Spinal cord (tissue), 10 donors: ENCODE measurements around the gene TMEM247. TPM values are rescaled to one million over a fixed set of nuclear protein-coding genes. Genes with fewer than 3 reads are reported as not detected.

Experiments
- DNase-seq, 6 donors: peaks; one replicate each; pipeline versions ENCODE4 v3.0.0 to v3.0.0-alpha.2; 2013 to 2015; ENCODE audit warnings: low spot score in 6 of 6, low read depth in 4 of 6
- H3K27ac ChIP-seq: one replicate; pipeline ENCODE4 v1.5.1; 2013; ENCODE audit warnings: low read depth, low read length, control low read depth
- H3K27me3 ChIP-seq: one replicate; pipeline ENCODE4 v1.6.1; 2013; ENCODE audit warnings: low read length; ENCODE audit not compliant: control insufficient read depth, insufficient read depth
- H3K36me3 ChIP-seq: one replicate; pipeline ENCODE4 v1.6.1; 2013; ENCODE audit warnings: low read length; ENCODE audit not compliant: control insufficient read depth, insufficient read depth
- H3K4me1 ChIP-seq: one replicate; pipeline ENCODE4 v1.6.1; 2013; ENCODE audit warnings: low read length; ENCODE audit not compliant: control insufficient read depth, insufficient read depth
- H3K4me3 ChIP-seq: one replicate; pipeline ENCODE4 v1.5.1; 2013; ENCODE audit warnings: low read depth, low read length, control low read depth
- H3K9me3 ChIP-seq: one replicate; pipeline ENCODE4 v1.6.1; 2013; ENCODE audit warnings: low read length; ENCODE audit not compliant: control insufficient read depth, insufficient read depth
- WGBS: methylation state at CpG from one replicate; pipeline ENCODE4 v1.1.5; 2013; ENCODE audit warnings: missing lambda C conversion rate; ENCODE audit not compliant: insufficient coverage; 5-methylcytosine and 5-hydroxymethylcytosine counted together
- polyA plus RNA-seq, 2 donors: library from polyadenylated mRNA; unstranded; fragments of 120-200 nt; gene quantifications; one replicate each; pipeline ENCODE4 v1.2.1, GENCODE V29; 2013; ENCODE audit not compliant: insufficient read length in 2 of 2
- total RNA-seq, 2 donors: library from RNA; depleted of rRNA in 1 of 2; stranded (reverse); fragments of 120-200 nt in 1 of 2; fragments of >200 nt in 1 of 2; gene quantifications; one replicate each; pipeline versions ENCODE4 v1.2.3 to v1.2.4, GENCODE V29; 2013 to 2014
- donor health status: healthy.

Gene TMEM247
- total and polyA plus RNA-seq, 4 donors, result not detected

DNA sequence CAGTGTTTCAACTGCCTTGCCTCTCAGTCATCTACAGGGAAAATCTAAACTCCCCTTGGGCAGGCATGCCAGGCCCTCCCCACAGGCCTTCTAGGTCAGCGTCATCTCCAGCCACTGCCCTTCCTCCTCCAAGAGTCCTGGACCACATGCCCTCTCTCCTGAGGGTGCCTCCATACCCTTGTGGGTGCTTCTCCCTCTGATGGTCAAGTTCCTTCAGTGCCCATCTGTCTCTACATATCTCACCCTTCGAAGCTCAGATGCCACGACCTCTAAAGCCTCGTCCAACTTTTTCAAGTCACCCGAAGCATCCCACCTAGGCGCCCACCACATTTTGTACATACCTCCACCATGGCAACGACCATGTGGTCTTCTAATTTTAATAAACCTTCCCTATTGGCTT lies 22.6 kb upstream of the TMEM247 start:
- H3K9me3 ChIP-seq, result no peaks in the 10 kb centered on the region
- H3K36me3 ChIP-seq, result no peaks in the 10 kb centered on the region
- H3K4me1 ChIP-seq, result peaks cover 24% of the 10 kb centered on the region
- no peak for DNase-seq
- no peak overlapping the region for H3K27ac ChIP-seq
- H3K4me3 ChIP-seq, result no peak overlapping the region
- WGBS, result 96% methylated on average over 6 of the region's 7 CpGs
- H3K27me3 ChIP-seq, result no peaks in the 10 kb centered on the region

DNA sequence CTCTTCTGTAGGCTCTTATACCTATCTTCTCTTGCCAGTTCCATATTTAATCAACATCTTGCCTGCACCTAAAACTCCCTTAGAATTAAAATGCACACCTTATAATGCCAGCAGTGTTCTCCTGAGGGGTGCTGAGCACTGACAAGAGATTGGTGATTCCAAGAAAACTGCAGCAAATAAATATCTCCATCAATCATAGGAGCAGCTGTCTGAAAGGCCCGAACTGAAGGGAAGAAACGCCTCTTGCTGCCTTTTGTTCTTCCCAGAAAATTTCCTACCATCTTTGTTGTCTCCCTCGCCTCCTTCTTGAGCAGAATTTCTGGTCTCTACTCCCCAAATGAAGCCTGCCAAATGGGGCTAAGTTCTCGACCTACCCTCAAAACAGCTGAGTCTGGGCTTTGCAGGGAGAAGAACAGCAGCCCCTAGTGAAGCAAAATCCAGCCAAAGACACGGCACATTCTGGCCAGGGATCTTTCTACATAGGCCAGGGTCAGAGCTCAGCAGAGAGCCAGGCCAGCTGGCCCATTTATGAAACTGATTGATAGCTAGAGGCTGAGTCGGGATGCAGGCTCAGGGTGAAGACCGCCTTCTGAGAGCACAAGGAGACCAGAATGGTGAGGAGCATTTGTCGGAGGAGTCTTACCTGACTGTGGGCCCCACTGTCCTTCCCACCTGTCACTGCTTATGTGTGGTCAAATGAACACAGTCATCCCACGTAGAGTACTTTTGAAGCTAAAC lies 20.4 kb upstream of the TMEM247 start:
- DNase-seq, result no peak
- Histone ChIP-seq H3K4me3 (no peak overlapping the region), H3K27ac (peak overlapping the region; percentile 92), H3K27me3 (no peaks in the 10 kb centered on the region), H3K4me1 (peaks cover 25% of the 10 kb centered on the region), H3K9me3 (no peaks in the 10 kb centered on the region), H3K36me3 (no peaks in the 10 kb centered on the region)
- 73% methylated on average over 9 of the region's 9 CpGs for WGBS

DNA sequence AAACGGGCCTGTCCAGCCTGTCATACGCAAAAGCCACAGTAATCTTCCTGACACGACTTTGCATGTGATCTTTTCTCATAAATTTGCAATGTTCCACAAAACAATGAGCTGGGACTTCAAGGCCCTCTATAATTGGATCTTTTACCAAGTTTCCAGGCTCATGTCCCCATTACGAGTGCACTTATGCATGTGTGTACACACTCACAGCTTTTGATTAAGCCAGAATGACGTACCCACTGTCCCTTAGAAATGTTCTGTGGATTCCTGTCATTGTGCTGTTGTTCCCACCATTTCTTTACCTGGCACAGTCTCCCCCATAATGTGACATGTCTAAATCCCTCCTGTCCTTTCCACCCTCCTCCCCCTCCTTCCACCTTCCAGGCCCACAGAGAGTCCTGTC lies 19.7 kb upstream of the TMEM247 start:
- H3K4me3 ChIP-seq, result no peak overlapping the region
- peaks cover 30% of the 10 kb centered on the region for H3K4me1 ChIP-seq
- H3K27me3 ChIP-seq, result no peaks in the 10 kb centered on the region
- 88% methylated on average over 5 of the region's 5 CpGs for WGBS
- no peaks in the 10 kb centered on the region for H3K9me3 ChIP-seq
- H3K36me3 ChIP-seq, result no peaks in the 10 kb centered on the region
- H3K27ac ChIP-seq, result peak overlapping the region; percentile 92
- DNase-seq, result no peak

DNA sequence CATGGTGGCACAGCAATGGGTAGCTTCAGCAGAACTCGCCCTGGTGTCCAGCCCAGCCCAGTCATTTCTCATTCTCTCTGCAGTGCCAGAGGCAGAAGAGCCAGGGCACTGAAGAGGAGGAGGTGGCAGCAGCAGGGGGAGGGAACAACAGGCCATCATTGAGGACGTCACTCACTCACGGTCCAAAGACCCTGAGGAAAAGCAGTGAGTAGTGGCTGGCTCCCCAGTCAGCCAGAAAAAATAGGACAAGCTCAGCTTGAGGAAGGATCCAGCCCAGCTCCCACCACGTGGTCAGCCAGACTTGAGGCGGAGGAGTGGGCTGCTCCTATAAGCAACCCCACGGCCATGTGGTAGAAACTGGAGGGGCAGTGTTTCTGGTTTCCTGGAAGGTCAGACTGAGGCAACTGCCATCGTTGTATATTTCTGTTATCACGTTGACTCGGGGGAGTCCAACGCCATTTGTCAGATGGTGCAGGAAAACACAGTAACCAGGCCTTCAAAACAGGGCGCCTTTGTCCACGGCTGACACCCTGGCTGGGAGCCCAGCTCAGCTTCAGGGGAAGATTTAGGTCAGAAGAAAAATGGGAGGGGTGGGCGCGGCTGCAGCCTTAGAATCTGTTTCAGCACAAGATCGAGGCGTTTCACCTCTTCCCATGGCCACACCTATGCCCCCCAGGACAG lies 19.0 kb upstream of the TMEM247 start:
- peak; percentile 53 to 89 (median 63) for DNase-seq
- 18% methylated on average over 12 of the region's 16 CpGs for WGBS
- peak overlapping the region; percentile 92 for H3K27ac ChIP-seq

DNA sequence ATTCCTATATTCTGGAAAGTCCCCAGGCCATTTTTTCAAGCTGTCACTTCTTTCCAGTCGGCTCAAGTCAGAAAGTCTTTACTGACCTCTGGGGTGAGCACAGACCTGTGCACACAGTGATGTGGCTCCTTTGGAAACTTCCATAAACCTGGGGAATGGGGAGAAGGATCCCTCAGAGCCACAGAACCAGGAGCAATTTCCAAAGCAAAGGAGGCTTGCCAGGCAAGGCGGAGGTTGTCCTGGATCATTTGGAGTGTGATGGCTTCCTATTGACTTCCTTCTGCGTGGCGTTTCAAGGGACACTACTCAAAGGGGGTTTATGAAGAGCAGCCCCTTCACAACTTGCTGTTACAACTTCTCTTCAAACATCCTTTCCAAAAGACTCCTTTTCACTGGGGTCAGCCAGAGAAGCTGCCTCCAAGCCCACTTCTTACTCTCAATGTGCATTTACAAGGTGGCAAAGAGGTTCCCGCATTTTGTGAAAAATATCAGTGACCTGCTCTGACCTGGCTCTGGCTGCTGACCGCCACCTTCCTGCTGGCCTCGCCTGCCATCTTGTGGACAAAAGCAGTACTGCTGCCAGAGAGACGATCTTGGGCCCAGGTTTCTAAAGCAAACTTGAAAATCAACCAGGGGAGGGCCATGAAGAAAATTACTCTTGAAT lies 18.2 kb upstream of the TMEM247 start:
- H3K4me1 ChIP-seq, result peaks cover 36% of the 10 kb centered on the region
- peak; percentile 40 to 85 (median 53) for DNase-seq
- WGBS, result 15% methylated on average over 7 of the region's 8 CpGs
- no peaks in the 10 kb centered on the region for H3K27me3 ChIP-seq
- no peak overlapping the region for H3K4me3 ChIP-seq
- no peaks in the 10 kb centered on the region for H3K9me3 ChIP-seq
- no peaks in the 10 kb centered on the region for H3K36me3 ChIP-seq
- H3K27ac ChIP-seq, result peak overlapping the region; percentile 92

More for the DNA sequence above, 19.0 kb upstream of the TMEM247 start:
- Histone ChIP-seq H3K27me3 (no peaks in the 10 kb centered on the region), H3K9me3 (no peaks in the 10 kb centered on the region), H3K36me3 (no peaks in the 10 kb centered on the region), H3K4me1 (peaks cover 36% of the 10 kb centered on the region), H3K4me3 (no peak overlapping the region)

DNA sequence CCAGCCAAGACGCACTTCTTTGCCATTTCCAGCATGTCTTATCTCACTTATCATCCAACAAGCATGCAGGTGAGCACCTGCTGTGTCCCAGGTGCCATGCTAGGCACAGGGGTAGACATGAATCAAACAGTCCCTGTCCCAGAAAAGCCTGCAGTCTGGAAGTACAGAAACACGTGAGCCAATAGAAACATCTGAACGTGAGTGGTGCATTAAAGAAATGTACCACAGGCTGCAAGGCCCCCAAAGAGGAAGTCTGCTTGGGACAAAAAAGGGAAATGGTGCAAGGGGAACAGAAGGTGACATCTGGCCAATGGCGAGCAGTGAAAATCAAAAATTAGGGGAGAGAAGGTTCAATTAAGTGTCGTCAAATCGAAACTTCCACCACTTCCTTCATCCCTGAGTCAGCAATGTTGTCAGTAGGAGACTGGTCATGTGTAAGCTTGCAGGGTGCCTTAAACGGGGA lies 17.6 kb upstream of the TMEM247 start:
- Histone ChIP-seq H3K27ac (peak overlapping the region; percentile 27), H3K4me3 (no peak overlapping the region), H3K4me1 (peaks cover 36% of the 10 kb centered on the region), H3K36me3 (no peaks in the 10 kb centered on the region), H3K9me3 (no peaks in the 10 kb centered on the region), H3K27me3 (no peaks in the 10 kb centered on the region)
- DNase-seq, result peak in 1 of 6 donors; percentile 14
- WGBS, result 43% methylated on average over 3 of the region's 7 CpGs

DNA sequence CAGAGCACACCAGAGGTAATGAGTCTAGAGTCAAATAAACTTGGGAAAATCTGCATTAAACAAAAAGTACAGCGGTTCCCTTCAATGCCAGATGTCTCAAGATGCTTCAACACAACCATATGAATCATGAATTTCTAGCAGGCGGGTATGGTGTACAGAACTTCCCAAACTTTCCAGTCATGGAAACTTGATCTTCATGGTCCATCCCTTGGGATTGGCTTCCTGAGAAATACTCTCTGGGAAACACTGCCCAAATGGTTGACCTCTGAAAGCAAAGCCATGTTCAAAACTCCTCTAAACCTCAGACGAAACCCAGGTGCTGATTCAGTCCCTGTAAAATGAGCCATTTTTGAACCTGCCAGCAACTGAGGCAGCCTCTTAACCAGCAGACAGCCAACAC lies 16.4 kb upstream of the TMEM247 start:
- no peaks in the 10 kb centered on the region for H3K27me3 ChIP-seq
- no peak for DNase-seq
- H3K4me3 ChIP-seq, result no peak overlapping the region
- 84% methylated on average over 3 of the region's 3 CpGs for WGBS
- no peaks in the 10 kb centered on the region for H3K36me3 ChIP-seq
- no peaks in the 10 kb centered on the region for H3K9me3 ChIP-seq
- H3K27ac ChIP-seq, result no peak overlapping the region
- H3K4me1 ChIP-seq, result peaks cover 36% of the 10 kb centered on the region

DNA sequence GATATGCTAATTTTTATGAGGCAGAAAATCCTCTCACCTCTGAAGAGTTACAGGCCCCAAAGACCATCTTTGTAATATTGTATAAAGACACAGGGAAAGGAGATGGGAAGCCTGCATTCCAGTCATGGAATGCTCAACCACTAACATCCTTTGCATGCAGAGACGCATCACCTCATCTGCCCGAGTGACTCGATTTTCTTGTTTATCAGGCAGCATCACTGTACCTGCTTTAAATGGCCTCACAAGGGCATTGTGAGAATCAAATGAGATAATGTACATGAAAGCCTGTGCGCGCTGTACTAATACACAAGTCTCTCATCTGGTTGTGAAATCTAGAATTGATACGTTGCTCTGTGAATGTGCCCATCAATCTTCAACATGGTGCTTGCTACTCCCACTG lies 10.2 kb upstream of the TMEM247 start:
- H3K27me3 ChIP-seq, result no peaks in the 10 kb centered on the region
- WGBS, result 88% methylated on average over 2 of the region's 6 CpGs
- H3K9me3 ChIP-seq, result no peaks in the 10 kb centered on the region
- H3K4me1 ChIP-seq, result peaks cover 9% of the 10 kb centered on the region
- no peaks in the 10 kb centered on the region for H3K36me3 ChIP-seq
- no peak for DNase-seq
- no peak overlapping the region for H3K27ac ChIP-seq
- H3K4me3 ChIP-seq, result no peak overlapping the region

DNA sequence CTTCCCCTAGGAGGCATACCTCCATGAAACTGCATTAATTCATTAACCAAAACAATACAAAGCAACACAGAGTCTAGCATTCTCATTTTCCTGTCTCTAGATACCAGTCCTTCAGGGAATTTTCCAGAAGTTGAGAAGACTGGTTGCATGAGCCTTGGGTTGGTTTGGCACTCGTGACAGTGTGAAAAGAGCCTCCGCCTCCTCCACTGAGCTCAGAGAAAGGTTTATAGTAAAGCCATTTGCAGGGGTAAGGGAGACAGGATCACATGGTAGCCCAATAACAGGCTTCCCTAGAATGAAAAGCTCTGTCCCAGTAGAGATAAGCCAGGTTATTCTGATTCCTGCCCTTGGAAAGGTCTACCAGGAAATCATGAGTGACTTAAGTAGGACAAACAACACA lies 9.7 kb upstream of the TMEM247 start:
- Histone ChIP-seq H3K4me1 (peaks cover 5% of the 10 kb centered on the region), H3K9me3 (no peaks in the 10 kb centered on the region), H3K4me3 (no peak overlapping the region), H3K36me3 (no peaks in the 10 kb centered on the region), H3K27me3 (no peaks in the 10 kb centered on the region), H3K27ac (no peak overlapping the region)
- no peak for DNase-seq
- 86% methylated on average over 2 of the region's 2 CpGs for WGBS
